Hepatic stellate cell (primary cell): ENCODE results near the gene OR52B6.
"Not testable (repeated sequence)": the region's sequence is repeated elsewhere in the genome, so short reads cannot be mapped to it uniquely, and the experiment has no call there.

Experiments
- DNase-seq: peaks from one replicate; pipeline ENCODE4 v3.0.0; 2011; ENCODE audit warnings: low spot score

Gene OR52B6, protein sequence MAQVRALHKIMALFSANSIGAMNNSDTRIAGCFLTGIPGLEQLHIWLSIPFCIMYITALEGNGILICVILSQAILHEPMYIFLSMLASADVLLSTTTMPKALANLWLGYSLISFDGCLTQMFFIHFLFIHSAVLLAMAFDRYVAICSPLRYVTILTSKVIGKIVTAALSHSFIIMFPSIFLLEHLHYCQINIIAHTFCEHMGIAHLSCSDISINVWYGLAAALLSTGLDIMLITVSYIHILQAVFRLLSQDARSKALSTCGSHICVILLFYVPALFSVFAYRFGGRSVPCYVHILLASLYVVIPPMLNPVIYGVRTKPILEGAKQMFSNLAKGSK

DNA sequence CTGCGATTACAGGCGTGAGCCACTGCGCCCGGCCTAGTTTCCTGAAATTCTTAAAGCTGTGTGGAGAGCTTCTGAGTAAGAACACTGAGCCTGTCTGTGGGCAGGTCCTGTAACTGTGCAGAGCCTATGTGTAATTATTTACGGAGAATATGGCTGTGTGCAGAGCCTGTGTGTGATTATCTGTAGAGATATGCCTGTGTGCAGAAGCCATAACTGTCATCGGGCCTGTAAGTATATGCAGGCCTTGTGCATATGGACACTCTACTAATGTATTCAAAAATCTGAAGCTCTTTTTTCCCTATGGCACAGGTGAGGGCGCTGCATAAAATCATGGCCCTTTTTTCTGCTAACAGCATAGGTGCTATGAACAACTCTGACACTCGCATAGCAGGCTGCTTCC, at the start of gene OR52B6:
OR52B6 (plus strand) TSS at position 301 of the 400 bp plus-strand sequence; CDS start at position 301, 0 bp downstream.
- DNase-seq = no peak

DNA sequence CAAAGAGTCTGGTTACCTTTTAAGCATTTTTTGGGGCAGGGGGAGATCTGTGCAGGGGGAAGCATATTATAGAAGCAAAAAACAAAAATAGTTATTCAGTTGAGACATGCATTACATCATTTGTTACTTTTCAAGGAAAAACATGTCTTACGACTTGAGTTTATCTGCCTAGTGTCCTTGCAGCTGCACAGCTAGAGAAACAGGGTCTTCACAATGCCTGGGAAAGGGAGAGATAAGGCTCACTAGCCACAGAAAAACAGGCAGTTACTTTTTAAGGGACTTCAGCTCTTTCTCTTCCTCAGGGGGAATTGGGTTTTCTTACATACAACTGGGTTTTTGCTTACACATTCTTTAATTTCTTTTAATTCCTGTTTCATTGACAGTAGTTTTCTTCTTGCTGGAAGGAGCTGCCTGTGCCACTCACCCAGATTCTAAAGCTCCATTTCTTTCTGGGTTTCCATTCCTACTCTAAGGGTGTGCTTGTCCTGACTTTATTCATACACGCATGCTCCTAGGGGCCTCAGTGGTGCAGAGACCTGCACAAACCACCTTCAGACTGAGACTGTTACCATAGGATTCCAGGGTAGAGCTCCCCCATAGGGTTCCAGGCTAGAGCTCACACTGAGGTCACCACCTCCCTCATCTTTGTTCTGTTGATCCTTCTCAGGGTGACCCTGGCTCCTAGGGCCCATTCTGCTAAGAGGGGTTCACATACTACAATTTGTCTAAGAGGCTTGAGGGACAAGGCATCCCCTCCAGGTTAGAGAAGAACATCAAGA, 49.4 kb upstream of the OR52B6 start:
- no peak for DNase-seq

DNA sequence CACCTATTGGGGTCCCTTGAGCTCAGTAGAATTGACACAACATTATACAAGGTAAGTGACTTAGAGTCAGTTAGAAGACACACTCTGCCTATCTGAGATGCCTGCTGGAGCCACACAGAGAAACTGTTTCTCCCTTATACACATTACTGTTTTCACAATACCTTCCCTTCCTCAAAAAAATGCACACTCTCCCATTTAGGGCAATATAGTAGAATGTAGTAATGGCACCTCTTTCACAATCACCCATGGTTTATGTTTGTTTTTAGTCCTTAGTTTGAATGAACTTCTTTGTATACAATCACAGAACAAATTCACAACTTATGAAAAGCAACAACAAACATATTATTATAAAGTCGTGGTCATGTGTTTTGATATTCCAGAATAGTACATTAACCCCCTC, 46.6 kb upstream of the OR52B6 start:
- no peak for DNase-seq

DNA sequence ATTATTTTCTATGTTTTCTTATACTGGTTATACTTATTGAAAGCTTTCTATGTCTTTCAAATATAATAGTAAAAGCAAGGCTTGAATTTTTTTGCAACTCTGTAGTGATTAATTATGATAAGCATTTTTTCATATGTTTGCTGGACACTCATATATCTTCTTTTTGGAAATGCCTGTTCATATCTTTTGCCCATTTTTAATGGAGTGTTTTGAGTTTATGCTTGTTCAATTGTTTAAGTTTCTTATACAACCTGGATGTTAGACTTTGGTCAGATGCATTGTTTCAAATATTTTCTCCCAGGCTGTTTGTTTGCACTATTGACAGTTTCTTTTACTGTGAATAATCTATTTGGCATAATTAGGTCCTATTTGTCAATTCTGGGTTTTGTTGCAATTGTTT, 44.2 kb upstream of the OR52B6 start:
- DNase-seq = no peak

DNA sequence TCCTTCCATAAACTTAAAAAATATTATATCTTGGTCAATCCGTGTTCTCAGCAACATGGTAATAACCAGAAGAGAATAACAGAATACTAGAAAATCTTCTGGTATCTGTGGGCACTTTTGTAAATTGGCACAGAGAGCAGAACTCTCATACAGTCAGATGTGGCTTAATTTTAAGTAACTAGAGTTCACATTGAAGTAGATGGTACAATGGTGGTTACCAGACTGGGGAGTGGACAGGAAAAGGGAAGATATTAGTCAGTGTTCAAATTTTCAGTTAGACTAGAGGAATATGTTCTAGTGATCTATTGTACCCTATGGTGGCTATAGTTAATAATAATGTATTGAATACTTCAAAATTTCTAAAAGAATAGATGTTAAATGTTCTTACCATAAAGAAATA, 39.2 kb upstream of the OR52B6 start:
- no peak for DNase-seq

DNA sequence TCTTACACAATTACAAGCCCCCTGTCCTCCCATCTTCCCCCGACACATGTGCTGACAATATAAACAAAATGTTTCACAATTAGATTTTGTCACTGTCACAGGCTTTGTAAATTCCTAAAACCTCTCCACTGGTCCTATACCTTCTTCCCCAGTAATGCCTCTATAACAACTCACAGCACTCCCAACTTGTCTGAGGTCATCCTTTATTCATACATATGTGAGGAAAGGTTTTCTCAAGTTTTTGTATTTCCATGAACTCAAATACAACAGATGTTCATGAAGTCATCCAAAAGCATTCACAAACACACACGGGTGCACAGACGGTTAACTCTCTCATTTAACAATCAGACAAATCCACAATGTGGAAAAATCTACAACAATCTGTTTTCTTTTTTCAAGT, 34.2 kb upstream of the OR52B6 start:
- no peak for DNase-seq

DNA sequence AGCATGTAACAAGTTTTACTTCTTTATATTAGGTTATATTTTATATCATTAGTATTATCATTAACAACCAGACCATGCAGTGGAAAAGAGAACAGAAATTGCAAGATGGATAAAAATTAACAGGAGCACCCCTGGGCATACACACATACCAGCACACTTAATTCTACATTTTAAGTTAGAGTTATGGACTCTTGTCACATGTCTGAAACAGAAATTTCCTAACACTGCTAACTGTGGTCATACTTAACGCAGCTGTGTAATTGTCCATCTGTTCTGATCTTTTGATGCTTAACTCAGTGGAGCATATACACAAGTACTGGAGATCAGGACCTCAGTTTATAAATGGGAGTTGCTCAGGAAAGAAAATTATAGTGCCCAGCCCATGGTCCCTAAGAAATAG, 32.7 kb upstream of the OR52B6 start:
- DNase-seq = no peak

DNA sequence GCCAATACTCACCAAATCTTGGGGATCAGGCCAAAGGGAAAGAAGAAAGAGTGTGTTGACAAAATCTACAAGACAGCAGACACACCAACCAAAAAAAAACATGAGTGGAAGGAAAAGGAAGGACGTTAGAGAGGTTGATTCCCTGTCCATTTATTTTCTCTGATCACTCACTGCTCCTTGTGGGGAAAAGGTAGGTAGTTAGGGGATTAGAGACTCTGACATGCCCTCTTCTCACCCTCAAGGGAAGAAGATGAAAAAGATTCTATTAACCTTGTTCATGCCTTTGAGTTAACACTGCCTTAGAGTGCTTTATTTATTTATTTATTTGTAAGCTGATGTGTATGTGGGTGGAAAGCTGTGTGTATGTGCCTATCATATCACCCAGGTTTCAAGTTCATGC, 32.2 kb upstream of the OR52B6 start, which contains the start of gene OR52H1:
OR52H1 (minus strand) TSS at position 101 of the 400 bp plus-strand sequence. CDS start 3,035 bp downstream, outside the sequence.
- DNase-seq = no peak

DNA sequence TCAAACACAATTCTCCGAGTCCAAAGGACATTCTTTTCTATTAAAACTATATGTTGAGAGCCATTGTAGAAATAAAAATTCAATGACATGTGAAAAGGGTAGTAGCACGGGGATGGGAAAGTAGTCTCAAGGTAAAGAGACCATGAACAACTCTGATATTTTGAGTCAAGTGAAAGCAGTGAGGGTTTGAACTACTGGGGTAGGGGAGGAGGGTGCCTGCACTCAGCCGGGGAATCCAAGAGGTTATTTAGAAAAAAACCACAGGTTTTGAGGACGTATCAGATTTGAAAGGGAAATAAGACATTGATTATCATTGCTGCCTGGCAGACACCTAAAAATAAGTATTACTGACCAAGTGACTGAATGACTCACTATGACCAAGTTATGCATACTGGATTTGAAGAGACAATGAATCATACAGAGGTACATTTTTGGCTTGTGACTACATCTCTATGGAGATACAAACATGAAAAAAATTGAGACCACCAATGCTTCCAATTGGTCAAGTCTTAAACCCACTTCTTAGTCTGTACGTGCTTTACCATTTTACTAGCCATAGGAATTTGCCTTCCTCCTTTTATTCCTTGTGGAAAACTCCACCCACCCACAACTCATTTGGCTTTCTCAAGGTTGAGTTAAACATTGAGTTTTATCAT, 30.1 kb upstream of the OR52B6 start:
- DNase-seq = peak; percentile 49

DNA sequence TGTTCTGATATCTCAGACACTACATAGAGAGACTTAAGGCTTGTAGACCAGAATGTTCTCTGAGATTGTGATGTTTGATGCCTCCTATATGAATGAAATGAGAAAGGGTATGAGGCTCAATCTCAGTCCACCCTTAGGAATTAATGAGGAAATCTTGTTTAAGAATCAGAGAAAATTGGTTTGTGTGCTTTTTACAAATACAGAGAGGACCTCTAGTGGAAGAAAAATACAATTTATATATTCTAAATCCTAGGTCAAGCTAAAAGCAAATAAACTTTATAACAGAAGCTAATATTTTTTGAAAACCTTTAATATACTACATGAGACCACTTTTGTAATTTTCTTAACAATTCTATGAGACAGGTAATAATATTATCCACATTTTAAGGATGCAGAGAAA, 27.3 kb upstream of the OR52B6 start:
- no peak for DNase-seq

DNA sequence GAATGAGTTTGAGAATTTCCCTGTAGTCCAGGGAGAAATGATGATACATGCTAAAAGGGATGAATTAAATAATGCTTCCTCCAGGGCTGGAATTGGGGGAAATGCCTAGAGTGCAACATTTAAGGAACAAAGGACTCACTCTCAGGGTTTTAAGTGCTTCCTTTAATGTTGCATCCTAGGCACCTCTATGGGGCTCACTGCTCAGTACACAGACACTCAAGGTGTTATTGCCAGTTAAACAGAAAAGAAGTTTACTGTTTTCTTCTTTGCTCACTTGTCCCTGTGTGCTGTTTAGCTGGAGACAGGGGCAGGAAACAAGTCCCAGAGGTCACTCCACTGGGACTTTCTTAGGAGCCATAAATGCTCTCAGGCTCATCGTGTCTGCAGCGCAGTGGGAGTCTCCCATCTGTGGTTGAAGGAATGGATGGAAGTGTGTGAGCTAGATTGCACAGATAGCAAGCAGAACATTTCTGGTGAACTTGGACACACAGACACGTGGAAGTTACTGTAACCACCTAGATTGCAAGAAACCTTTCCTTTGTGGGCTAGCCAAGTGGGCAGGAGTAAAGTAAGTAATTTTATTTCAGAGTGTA, 24.0 kb upstream of the OR52B6 start:
- no peak for DNase-seq

DNA sequence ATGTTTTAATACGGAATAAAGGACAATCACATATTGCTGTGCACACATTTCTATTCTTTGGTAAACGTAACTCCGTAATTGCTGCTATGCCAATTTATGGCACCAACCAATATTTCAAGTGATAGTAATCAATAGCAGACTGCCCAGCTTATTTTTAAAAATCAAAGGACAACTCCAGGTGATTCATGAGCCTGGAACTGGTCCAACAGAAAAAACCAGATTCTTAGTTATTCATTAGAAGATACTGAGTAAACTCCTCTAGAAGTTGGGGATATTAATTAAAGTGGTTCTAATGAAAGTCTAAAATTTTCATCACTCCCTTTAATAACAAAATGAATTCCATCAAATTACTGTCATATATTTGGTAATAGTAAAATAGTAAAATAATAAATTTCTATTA, 22.9 kb upstream of the OR52B6 start:
- DNase-seq = no peak

DNA sequence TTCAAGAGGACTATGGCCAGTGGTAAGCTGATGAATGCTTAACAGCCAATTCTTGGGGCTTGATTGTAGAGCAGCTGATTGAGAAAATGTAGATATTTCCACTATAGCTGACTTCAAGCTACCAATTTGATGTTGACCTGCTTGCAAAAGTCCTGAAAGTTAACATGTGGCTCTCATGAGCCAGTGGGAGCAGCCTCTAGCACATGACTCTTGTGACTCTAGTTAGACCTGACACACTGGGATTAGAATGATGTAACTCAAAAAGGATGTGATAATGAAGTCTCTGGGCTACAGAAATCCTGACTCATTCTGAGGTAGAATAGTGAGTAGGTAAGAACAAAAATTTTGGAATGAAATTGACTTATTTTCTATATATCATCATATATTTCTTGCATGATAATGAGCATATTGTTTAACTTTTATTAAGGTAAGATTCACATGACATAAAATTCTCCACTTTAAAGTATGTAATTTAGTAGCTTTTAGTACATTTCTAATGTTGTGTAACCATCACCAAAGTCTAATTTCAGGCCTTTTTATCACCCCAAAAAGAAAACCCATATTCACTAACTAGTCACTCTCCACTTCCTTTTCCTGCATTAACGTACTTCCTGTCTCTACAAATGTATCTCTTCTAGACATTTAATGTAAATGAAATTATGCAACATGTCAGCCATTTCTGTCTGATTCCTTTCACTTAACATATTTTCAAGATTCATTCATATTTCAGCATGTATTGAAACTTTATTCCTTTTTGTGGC, 16.2 kb upstream of the OR52B6 start:
- DNase-seq = no peak

DNA sequence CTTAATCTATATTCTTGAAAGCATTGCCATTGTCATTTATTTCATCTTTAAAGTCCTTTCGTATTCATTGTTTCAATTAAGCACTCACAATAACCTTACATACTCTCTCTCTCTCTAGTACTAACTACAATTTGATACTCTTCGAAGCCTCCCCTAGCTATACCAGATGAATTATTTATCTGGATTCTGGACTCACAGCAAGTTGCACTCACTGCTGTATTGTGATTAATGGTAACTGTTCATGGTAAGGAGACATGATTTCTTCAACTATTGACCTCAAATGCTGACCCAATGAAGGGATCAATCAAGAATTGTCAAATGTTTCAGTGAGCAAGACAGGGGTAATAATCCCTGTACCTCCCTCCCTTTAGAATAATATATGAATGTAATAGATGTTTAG, 6.0 kb upstream of the OR52B6 start:
- DNase-seq = no peak

DNA sequence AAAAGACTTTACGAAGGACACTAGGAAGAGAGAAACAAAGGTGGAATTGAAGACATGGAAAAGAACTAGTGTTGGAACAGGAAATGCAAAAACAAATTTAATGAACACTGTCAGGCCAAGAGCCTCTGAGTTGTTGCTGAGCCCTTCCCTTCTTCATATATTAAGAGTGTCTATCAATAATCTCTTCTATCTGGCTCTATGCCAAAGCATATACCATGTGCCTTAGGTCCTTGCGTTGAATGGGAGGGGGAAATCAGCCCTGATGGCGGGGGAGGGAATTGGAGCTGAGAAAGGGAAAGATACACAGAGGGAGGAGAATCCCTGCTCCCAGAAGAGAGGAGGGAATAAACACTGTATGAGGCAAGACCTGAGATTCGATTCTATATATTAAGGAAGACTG, 5.5 kb upstream of the OR52B6 start:
- DNase-seq = no peak

DNA sequence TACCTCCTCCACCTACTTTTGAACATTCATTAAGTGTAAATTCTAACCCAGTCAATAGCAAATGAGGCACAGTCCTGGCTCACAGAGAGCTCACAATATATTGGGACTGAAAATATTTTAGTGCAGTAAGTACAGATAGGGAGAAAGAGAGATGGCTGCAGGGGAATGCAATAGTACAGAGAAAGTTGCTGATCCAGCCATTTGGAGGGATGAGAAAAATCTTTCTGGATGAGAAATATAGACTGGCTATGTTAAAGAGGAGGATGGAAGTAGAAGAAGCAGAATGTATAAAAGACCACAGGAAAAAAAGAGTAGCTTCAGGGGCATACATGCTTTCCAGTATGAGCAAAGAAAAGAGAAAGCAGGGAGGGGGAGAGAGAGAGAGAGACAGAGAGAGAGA, 3.6 kb upstream of the OR52B6 start:
- no peak for DNase-seq

DNA sequence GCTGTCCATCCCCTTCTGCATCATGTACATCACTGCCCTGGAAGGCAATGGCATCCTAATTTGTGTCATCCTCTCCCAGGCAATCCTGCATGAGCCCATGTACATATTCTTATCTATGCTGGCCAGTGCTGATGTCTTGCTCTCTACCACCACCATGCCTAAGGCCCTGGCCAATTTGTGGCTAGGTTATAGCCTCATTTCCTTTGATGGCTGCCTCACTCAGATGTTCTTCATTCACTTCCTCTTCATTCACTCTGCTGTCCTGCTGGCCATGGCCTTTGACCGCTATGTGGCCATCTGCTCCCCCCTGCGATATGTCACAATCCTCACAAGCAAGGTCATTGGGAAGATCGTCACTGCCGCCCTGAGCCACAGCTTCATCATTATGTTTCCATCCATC, 337 bp downstream of the OR52B6 start:
- no peak for DNase-seq

DNA sequence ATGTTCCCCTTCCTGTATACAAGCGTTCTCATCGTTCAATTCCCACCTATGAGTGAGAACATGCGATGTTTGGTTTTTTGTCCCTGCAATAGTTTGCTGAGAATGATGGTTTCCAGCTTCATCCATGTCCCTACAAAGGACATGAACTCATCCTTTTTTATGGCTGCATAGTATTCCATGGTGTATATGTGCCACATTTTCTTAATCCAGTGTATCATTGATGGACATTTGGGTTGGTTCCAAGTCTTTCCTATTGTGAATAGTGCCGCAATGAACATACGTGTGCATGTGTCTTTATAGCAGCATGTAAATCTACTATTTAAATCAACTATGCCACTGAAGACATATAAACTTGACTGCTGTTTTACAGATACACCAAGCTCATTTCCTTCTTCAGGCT, 3.8 kb downstream of the OR52B6 start:
- DNase-seq = not testable (repeated sequence)

DNA sequence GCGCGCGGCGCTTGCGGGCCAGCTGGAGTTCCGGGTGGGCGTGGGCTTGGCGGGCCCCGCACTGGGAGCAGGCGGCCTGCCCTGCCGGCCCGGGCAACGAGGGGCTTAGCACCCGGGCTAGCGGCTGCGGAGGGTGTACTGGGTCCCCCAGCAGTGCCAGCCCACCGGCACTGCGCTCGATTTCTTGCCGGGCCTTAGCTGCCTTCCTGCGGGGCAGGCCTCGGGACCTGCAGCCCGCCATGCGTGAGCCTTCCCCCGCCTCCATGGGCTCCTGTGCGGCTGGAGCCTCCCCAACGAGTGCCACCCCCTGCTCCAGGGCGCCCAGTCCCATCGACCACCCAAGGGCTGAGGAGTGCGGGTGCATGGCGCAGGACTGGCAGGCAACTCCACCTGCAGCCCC, 9.2 kb downstream of the OR52B6 start:
- DNase-seq = not testable (repeated sequence)

DNA sequence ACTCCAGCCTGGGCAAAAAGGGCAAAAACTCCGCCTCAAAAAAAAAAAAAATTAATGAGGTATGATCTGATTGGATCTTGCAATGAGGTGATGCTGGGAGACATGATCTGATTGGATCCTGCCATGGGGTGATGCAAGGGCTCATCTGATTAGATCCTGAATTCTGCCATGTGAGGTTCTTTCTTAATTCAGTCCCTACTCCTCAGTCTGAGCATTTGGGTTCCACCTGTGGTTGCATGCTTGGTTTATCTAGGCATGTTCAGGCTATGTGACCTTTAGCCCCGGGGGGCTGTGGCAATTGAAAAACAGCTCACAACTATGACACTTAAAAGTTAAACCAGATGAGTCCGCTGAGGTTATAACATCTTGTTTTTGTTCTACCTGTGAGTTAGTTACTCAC, 10.9 kb downstream of the OR52B6 start:
- DNase-seq = no peak

DNA sequence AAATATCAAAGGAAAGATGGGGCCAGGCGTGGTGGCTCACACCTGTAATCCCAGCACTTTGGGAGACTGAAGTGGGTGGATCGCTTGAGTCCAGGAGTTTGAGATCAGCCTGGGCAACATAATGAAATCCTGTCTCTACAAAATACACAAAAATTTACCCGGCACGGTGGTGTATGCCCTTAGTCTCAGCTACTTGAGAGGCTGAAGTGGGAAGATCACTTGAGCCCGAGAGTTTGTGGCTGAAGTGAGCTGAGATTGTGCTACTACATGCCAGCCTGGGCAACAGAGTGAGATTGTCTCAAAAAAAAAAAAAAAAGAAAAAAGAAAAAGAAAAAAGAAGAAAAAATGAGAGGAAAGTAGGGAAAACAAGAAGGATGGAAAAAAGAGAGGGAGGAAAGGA, 11.9 kb downstream of the OR52B6 start:
- DNase-seq = no peak

DNA sequence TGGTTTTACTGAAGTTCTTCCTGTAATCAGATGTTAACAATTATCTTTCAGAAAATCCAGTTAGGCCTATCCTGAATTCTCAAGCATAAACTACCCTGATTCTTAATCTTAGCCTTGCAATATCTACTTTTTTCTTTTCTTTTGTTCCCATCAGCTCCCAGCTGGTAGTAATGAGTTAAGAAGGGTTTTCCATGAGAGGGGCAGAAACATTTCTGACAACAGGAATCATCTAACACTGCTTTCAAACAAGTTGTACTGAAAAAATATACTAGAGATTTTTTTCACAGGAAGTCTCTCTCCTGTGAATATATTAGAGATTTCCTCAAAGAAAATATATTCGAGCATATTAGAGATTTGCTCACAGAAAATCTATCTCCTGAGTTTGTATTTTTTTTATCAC, 12.5 kb downstream of the OR52B6 start:
- no peak for DNase-seq
